Measurements from ENCODE around the gene ASNSD1.
A peak's percentile ranks its signal among the peaks of the same experiment; 100 is the strongest.

ASNSD1 gene

GRCh38 chr2:189661148-189661956 lies at the start of gene ASNSD1:
TSS of gene ASNSD1 (plus strand) at chr2:189661459. CDS start at chr2:189666133, 4,674 bp downstream.
- DNase-seq (ENCODE audit: low spot score), result peak; percentile 99

GRCh38 chr2:189613077-189613636 lies 48.1 kb upstream of the ASNSD1 start:
- DNase-seq (ENCODE audit: low spot score), result no peak

- DNase-seq (ENCODE audit: low spot score), result no peak
Measured at GRCh38 chr2:189613650-189614420, 47.4 kb upstream of the ASNSD1 start.

GRCh38 chr2:189614585-189614984 lies 46.7 kb upstream of the ASNSD1 start:
- no peak for DNase-seq (ENCODE audit: low spot score)

- no peak for DNase-seq (ENCODE audit: low spot score)
Measured at GRCh38 chr2:189618197-189618596, 43.1 kb upstream of the ASNSD1 start.

- no peak for DNase-seq (ENCODE audit: low spot score)
Measured at GRCh38 chr2:189621781-189622180, 39.5 kb upstream of the ASNSD1 start.

GRCh38 chr2:189623049-189623448 lies 38.2 kb upstream of the ASNSD1 start:
- no peak for DNase-seq (ENCODE audit: low spot score)

- DNase-seq (ENCODE audit: low spot score), result peak; percentile 27
Measured at GRCh38 chr2:189624648-189625355, 36.5 kb upstream of the ASNSD1 start.

- DNase-seq (ENCODE audit: low spot score), result no peak
Measured at GRCh38 chr2:189625636-189626035, 35.6 kb upstream of the ASNSD1 start.

- no peak for DNase-seq (ENCODE audit: low spot score)
Measured at GRCh38 chr2:189627789-189628188, 33.5 kb upstream of the ASNSD1 start.

GRCh38 chr2:189628817-189629530 lies 32.3 kb upstream of the ASNSD1 start:
- no peak for DNase-seq (ENCODE audit: low spot score)

- no peak for DNase-seq (ENCODE audit: low spot score)
Measured at GRCh38 chr2:189629531-189630453, 31.5 kb upstream of the ASNSD1 start.

GRCh38 chr2:189631849-189632248 lies 29.4 kb upstream of the ASNSD1 start:
- no peak for DNase-seq (ENCODE audit: low spot score)

- no peak for DNase-seq (ENCODE audit: low spot score)
Measured at GRCh38 chr2:189633392-189633811, 27.9 kb upstream of the ASNSD1 start.

- DNase-seq (ENCODE audit: low spot score), result no peak
Measured at GRCh38 chr2:189635353-189635752, 25.9 kb upstream of the ASNSD1 start.

- no peak for DNase-seq (ENCODE audit: low spot score)
Measured at GRCh38 chr2:189638301-189639006, 22.8 kb upstream of the ASNSD1 start.

- DNase-seq (ENCODE audit: low spot score), result no peak
Measured at GRCh38 chr2:189639007-189639609, 22.2 kb upstream of the ASNSD1 start.

- DNase-seq (ENCODE audit: low spot score), result no peak
Measured at GRCh38 chr2:189641002-189641401, 20.3 kb upstream of the ASNSD1 start.

- DNase-seq (ENCODE audit: low spot score), result no peak
Measured at GRCh38 chr2:189641590-189641989, 19.7 kb upstream of the ASNSD1 start.
